ENCODE results near the gene PSMB7.
A peak's percentile ranks its signal among the peaks of the same experiment; 100 is the strongest.

PSMB7 gene

DNA sequence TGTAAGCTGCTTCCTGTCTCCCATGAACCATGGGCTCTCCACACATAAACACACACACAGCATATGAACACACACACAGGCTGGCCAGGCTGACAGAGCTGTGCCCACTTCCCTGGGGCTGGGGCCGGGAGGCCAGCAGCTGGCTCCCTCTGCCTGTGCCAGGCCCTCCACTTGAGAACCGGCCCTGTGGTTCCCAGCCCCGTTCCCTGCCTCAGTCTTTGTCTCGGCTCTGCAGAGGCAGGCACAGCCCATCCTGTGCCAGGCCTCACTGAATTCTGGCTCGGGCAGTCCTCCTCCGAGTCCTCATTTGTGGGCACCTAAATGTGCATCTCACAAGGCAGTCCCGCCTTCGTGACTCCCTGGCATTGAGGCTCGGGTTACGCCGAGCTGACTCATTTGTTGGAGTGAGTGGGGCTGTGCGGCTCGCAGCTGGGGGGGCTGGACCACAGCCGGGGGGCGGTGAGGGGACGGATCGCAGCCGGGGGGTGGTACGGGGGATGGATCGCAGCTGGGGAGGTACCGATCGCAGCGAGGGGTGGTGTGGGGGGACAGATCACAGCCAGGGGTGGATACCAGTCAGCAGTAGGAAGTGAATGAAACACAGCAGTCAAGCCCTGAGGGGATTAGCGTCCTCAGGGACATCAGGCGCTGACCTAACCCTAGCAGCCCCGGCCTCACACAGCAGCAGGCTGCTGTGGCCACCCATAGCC is 72.3 kb downstream of the PSMB7 start:
- peak; percentile 66 for DNase-seq

DNA sequence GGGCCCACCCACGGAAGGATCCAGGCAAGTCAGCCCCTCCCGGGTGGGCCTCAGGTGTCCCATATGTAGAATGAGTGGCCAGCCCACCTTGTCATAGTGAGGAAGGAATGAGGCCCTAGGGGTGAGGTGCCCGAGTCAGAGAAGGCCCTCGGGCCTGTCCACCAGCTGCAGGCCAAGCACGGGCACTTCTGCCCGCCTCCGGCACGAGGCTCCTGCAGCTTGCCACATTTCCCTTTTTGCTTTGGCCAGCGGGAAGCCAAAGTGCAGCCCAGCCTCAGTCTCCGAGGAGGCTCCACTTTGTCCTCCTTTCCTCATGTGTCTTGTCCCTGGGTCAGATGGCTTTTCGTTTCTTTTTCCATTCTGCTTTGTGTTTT is 72.9 kb downstream of the PSMB7 start:
- DNase-seq: no peak

DNA sequence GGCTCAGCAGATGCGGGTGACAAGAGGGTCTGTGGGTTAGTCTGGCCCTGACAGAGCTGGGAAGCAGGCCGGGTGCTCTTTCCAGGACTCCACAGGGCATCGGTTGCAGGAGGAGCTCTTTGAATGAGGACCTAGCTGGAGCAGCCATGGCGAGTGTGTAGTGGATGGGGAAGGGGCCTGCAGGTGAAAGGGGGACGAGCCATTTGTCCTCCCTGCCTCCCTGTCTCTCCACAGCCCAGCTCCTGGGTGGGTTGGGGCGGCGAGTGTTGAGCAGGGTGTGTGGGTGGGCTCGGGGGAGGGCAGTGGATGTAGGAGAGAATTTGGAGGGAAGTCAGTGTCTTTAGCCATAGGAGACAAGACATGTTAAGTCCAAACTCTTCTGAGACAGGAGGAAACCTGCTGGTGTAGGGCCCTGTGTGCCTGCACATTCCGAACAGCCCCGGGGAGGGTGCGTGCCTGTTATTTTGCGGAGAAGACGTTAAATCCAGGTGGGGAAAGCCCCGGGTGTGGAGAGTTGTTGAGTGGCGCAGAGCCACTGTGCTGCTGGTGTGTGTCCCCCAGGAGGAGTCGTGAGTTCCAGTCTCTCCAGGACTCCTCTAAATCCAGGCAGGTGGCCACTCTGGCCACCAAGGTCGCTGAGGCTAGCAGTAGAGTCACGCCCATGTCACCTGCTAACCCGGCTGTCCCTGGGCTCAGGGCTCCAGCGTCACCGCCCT is 73.6 kb downstream of the PSMB7 start:
- DNase-seq: no peak

DNA sequence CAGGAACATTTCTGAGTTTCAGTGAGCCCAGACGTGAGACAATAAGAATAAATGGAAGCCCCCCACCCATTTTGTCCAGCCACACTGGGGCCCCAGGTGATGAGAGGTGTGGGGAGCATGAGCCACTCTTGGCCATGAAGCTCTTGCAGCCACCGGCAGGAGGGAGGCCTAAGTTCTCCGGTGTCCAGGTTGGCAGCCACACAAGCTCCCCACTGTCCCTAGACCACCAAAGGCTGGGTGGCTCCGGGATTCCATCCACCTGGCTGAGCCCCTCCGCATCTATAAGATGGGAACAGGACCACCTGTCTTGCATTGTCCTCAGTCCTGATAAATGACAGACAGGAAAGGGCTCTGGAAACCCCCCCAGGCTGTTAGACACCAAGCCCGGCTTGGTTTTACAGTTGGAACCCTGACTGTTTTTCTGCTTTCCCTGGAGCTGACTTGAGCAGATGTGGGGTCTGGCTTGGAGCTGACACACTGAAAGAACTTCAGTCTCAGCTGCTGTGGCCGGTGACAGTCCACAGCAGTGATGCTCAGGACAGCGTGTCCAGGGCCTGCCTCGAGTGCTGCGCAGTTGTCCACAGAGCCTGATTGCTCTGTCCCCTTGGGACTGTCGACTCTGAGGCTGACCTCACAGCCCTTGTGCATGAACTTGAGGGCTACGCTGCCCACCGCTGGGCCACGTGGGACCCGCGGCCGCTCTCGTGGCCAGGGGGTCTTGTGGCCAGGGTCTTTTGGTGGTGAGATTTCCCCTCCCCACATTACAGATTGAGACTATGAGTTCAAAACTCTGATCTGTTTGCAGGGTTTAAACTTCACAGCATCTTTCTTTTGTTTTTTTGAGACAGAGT is 74.8 kb downstream of the PSMB7 start:
- no peak for DNase-seq

DNA sequence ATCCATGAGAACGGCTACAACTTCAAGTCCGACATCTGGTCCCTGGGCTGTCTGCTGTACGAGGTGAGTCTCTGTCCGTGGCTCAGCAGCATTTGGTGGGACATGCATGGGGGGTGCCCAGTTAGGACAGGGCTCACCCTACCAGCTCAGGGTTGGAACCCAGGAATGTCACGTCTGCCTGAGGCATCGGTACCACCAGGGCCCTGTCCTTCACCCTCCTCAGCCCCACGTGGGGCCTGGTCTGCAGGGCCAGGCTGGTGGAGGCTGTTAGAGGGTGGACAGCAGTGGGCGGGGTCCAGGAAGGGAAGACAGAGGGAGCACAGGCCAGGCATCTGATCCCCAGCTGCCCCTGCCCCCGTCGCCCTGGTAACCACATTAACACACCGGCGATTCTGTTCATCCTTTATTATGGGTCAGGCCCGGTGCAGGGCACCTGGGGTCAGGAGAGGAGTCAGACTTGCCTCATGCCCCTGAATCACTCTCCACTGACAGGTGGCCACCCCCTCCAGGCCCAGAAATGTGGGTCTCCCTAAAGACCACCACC is 75.6 kb downstream of the PSMB7 start:
- no peak for DNase-seq

DNA sequence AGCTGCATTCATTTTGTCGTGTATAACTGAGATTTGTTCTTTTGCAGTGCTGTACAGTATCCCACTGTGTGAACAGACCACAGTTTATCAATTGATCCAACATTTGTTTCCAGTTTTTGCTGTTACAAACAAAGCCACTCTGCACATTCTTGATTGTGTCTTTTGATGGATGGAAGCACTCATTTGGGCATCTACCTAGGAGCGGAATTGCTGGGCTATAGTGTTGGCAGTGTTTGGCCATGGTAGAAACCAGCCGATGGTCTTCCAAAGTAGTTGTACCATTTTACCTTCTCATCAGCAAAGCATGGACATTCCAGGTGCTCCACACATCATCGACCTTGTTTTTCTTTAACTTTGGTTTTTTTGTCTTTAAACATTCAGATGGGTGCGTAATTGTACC is 77.7 kb downstream of the PSMB7 start:
- DNase-seq: no peak

DNA sequence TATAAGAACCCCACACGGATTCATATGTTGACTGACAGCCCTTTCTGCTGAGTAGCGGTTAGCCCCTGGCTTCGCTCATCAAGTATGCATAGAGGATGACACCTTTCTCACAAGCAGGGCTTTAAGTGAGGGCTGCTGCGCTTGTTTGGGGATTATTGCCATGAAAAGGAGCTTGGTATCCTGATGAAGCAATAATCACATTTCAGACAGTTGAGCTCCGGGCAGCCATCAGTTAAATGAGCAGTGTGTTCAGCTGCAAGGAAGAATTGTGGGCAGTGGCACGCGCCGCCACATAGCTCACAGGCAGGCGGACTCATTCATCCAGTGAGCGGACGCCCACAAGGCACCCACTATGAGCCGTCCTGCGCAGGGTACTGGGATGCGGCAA is 79.9 kb downstream of the PSMB7 start:
- DNase-seq: no peak

DNA sequence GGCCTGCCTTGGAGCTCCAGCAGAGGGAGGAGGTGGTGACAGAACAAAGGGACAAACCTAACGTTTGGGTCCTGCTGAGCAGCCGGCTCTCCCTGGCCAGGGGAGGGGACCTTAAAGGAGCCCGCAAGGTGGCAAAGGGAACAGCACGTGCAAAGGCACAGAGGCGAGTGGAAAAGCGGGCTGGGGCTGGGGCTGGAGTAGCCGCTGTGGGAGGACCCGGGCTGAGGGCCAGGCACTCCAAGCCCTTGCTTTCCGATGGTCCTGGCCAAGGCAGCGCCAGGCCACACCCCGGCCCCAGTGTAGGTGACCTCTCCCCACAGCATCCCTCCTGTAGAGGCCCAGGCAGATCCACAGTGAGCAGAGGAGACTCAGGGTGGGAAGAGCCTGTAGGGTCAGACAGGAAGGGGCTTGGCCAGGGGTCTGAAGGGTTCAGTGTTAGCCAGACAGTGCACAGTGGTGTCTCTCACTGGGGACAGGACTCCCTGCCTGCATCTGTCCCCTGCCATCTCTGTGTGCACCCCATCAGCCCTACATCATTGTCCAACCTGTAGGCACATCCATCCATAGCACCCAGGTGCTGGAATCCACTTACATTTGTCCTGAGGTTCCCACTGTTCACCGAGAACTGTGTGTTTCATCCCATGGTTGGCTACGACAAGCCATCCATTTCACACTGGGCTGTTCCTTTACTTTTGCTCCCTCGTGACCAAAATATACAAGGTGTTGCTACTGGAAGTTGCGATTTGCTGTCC is 80.5 kb downstream of the PSMB7 start:
- no peak for DNase-seq

DNA sequence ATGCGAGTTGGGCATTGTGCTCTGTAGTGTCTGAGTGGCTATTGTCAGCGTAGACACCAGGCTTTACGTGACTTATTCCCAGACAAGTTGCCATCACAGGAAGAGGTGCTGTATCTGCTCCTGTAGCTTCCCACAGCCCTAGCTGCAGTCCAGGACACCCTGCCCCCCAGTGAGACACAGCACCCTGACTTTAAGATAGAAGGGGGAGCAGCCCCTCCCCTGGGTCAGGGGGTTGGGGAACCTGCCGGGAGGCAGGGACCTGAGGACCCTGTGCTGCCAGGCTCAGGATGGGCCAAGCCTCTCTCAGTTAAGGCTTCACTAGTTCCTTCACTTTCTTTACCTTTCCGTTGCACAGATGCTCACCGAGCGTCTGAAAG is 82.1 kb downstream of the PSMB7 start:
- DNase-seq: no peak

DNA sequence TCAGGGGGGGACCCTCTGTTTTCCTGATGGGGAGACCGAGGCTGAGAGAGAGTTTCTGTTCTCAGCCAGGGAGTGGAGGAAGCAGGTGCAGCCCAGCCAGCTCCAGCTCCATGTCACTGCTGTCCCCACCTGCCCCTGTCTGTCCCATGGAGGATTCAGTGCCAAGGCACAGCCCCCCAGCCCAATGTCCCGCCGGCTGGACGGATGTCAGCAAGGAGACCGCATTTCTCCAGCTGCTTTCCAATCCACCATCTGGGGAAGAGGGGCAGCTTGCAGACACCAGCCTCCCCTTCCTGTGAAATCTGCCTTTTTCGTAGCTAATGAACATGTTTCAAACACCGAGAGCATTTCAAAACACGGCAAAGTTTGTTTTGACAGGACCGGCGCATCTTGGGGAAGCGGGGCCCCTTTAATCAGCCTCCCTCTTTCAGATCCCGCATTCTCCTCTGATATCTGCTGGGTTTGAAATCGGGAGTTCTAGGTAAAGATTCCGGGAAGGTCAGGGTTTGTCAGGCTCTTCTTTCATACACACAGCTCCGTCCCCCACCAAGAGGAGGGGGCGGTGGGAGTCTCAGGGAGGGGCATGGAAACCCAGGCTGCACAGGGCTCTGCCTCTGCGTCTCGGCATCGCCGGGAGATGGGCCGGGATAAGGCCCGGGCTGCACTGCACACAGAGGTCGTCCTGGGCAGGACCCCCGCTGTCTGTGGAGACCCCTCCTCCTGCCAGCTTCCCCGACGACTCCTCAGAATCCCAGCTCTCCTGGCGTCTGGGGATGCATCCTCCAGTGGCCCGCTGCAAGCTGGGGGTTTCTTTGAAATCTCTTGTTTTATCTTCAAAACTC is 82.7 kb downstream of the PSMB7 start:
- DNase-seq: no peak

DNA sequence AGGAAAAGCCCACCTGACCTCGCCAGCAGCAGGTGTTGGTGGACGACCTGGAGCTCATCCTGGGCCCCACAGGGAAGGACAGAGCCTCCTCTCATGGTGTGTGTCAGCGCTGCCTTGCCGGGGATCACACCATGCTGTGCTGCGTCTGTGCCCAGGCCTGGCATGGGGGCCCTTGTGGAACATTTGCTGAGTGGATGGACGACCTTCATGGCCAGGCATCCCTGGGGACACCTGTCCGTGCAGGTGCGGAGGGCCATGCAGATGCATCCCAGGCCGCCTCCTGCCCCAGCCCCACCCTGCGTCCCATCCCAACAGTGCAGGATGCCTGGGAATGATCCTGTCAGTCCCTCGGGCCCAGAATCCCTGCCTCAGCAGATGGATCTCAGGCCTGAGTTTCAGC is 83.7 kb downstream of the PSMB7 start:
- DNase-seq: no peak

DNA sequence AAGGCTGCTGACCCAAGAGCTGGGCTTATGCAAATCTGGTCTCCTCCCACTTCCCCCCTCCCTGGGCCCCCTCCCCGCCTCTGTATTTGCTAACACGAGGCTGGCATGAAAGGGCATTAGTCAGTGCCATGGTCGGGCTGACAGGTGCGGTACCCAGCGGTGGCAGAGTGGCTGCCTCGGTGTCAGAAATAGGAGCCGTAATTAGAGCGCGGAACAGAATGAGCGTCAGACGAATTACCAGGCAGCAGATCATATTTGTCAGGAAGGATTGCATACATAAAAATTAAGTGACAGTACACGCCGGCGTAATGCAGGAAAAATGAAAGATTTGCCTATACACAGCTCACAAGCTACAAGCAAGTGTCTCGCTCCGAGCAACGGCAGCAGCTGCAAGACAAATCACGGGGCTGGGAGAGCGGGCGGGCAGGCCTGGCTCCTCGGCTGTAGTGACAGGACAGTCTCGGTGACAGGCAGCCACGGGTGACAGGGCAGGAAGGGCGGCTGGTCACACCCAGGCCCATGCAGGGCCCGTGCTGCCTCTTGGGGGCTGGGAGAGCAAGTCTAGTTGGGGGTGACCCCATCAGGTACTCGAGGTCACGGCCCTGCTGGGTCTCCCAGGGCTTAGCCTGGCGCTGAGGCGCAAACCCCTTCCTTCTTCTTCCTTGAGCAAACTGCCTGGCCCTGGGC is 85.1 kb downstream of the PSMB7 start:
- no peak for DNase-seq

DNA sequence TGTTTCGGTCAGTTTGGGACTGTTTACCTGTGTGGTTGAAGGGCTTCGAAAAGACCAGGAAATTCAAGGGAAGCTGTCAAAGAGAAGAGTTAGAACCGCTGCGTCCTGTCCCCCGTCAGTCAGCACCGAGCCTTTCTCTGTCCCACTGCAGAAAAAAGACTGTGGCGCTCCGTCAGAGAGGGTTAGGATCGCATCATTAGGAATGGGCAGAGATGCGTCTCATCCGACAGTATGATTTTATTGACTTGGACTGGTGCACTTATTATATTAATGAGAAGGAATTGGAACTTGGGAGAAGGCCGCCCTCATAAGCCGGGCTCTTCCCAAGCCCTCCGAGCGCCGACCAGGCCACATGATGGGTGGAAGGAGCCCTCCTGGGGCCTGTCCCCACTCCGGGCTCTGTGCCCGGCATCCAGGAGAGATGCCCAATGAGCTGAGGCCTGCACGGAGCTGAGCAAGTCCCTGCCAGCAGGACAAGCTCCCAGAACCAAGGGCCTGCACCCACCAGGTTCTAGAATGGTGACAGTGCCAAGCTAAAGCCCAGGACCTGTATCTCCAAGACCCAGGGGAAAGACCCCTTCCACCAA is 85.9 kb downstream of the PSMB7 start:
- DNase-seq: peak; percentile 58

DNA sequence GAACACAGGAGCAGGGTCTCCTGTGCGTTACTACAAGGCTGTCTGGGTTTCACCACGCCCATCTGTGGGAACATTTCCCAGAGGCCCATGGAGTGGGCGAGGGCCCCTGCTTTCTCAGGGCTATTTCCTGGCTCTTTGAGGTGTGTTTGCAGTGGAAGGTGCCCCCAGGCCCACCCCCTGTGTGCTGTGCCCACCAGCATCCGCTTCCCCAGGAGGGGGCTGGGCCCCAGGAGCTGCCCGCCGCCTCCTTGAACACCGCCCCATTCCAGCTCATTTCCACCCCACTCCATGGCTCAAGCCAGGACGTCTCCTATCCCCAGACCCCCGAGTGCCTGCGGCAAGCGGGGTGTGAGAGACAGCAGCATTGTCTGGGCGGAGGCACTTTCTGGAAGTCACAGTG is 87.0 kb downstream of the PSMB7 start:
- no peak for DNase-seq

DNA sequence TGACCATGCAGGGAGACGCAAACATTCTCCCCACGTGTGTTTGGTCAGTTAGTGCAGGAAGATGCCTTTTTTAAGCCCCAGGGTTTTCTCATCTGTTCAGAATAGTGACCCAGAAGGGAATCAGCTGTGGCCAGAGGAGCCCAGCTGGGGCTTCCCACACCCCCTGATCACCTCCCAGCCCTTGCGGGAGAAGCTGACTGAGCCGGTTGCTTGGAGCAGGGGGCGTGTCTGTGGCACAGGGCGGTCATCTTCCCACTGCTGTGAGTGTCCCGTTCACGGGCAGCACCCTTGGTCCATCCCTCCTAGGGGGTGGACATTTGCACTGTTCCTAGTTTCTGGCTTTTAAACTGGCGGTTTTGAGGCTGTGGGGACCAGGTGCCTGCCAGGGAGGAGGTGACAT is 87.8 kb downstream of the PSMB7 start:
- DNase-seq: no peak

DNA sequence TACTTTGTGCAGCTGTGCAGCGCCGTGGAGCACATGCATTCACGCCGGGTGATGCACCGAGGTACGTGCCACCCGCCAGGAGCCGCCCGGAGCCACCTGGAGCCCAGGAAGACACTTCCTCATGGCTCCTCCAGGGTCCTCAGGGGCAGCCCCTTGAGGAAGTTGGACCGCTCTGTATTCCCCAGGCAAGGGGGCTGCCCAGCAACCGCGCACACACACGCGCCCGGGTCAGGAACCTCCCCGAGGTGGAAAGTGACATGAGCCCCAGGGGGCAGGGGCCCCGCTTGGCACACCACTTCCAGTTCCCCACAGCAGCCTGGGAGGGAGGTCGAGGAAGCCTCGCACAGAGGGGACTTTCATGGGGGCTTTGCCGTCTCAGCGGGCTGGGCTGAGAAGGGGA is 88.9 kb downstream of the PSMB7 start:
- DNase-seq: no peak

DNA sequence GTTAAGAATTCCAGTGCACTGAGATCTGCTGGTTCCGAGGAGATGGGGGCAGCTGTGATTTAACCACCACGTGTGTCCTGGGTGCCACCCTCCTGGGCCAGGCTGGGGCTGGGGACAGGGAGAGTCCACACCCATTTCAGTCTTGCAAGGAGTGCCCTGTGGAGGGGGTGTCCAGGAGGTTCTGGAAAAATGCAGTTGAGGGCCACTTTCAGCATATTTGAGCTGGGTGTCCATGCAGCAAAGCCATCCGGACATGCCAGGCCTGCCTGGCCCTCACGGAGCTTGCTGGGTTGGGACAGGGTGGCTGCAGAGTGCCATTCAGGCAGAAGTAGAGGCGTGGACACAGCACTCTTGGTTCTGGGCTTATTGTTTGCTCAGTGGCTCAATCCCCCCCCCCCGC is 89.4 kb downstream of the PSMB7 start:
- no peak for DNase-seq

DNA sequence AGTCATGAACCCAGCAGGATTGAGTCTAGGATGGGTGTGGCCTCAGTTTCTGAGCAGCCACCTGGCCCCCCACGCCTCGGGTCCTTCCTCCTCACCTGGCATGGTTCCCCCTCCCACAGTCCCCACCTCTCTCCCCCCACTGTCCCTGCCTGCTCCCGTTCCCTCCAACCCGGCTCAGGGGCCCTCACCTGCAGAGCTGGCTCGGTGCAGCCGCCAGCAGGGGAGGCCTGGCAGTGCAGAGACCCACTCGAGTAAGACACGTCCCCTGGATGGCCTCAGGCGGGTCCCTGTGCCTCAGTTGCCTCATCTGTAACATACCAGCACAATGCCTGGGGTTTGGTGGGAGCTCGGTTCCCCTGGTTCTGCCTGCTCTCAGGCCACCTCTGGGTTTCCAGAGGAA is 91.3 kb downstream of the PSMB7 start:
- DNase-seq: no peak

DNA sequence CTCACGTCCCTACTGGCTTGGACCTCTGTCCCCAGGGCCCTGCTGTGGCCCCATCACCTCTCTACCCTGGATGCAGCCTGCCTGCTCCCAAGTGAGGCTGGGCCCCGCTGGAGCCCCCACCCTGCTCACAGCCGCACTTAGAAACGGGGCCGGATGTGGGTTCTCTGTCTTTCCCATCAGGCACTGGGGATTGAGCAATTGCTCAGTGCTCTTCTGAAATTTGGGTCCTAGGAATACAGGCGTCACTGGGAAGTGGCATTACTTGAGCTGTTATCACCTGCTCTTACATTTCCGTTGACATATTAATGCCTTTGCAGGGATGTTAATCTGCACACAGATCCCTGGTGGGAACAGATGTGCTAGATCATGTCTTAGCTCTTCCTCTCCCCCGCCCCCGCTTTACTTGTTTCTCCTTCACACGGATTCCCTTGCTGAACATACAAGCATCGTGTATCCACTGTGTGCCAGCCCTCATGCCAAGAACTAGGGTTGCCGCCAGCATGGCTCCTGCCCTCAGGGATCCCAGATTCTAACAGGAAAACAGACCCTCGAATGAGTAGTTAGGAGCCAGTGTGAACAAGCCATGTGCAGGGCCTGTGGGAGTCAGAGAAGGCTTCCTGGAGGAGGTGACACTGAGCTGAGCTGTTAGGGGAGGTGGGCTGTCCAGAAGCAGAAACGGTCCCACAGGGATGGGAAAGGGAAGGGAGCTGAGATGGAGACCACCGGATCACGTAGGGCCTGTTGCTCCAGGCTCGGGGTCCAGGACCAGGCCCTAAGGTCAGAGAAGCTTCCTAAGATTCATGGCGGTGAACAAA is 92.4 kb downstream of the PSMB7 start:
- no peak for DNase-seq

DNA sequence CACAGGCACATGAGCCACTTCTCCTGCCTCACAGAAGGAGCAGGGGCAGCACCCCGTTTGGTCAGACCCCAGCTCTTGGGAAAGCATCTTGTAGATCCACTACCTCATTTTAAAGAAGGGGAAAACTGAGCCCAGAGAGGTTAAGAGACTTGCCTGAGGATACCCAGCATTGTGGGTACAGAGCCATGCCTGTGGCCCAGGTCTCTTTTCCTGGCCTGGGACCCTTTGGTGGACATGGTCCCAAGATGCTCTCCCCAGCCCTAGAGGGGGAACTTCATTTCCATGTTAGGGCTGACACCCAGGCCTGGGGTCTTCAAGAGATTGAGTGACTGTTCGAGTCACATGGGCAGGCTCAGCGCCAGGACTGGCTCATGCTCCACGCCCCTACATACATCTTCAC is 93.3 kb downstream of the PSMB7 start:
- no peak for DNase-seq

All from midbrain (tissue), 1 donor.